ENCODE results near the gene REXO4.

Gene REXO4, protein sequence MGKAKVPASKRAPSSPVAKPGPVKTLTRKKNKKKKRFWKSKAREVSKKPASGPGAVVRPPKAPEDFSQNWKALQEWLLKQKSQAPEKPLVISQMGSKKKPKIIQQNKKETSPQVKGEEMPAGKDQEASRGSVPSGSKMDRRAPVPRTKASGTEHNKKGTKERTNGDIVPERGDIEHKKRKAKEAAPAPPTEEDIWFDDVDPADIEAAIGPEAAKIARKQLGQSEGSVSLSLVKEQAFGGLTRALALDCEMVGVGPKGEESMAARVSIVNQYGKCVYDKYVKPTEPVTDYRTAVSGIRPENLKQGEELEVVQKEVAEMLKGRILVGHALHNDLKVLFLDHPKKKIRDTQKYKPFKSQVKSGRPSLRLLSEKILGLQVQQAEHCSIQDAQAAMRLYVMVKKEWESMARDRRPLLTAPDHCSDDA

DNA sequence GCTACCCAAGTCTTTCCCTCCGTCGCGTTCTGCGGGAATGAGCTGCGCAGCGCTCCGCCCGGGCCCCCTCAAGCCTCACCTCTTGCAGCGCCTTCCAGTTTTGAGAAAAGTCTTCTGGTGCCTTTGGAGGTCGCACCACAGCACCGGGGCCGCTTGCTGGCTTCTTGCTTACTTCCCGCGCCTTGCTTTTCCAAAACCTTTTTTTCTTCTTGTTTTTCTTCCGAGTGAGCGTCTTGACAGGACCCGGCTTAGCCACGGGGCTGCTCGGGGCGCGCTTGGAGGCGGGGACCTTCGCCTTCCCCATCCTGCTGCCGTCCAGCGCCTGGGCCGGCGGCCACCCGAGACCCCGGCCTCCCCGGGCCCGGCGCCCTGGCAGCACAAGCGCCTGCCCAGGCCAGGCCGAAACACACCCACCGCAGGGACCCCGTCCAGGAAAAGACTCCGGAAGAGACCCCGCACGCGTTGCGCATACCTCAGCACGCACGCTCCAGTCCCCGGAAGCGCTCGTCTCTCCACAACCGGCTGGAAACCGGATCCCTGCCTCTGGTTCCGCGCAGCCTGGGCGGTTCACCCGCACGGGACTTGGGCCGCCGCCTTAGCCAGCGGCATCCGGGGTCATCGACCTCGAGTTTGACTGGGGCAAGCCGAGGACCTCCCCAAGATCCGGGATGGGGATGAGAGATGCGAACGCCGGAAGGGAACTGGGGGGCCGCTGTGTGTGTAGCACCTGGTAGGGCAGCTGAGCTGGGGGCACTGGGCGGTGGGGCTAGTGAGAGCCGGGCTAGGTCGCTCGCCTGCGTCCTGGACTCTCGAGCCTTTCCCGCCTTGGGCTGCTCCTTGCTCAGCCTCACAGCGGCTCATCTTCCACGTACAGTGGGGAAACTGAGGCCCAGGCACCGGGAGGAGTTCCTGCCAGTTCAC, at the start of gene REXO4:
Gene REXO4, minus strand, starts transcription at position 470 of the 921 bp plus-strand sequence. Its CDS starts 166 bp downstream, at position 304.
- no peak for DNase-seq (ENCODE audit: low read depth, low spot score)

DNA sequence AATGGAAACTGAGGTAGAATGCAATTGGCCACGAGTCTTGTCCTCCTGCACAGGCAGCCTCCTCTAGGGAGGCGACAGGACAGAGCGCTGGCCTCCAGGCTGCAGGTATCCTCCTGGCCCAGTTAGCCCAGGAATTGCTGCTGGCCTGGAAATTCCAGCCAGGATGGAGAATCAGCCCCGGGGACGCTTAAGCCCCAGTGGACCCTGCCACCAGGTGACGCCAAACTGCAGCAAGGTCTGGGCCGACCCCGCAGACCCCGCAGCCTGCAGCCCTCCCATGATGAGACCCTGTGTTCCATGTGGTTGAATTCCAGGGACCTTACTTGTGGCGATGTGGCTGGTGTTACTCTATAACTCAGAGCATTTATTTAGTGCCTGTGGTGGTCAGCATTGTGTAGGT, 49.3 kb upstream of the REXO4 start:
- no peak for DNase-seq (ENCODE audit: low read depth, low spot score)

DNA sequence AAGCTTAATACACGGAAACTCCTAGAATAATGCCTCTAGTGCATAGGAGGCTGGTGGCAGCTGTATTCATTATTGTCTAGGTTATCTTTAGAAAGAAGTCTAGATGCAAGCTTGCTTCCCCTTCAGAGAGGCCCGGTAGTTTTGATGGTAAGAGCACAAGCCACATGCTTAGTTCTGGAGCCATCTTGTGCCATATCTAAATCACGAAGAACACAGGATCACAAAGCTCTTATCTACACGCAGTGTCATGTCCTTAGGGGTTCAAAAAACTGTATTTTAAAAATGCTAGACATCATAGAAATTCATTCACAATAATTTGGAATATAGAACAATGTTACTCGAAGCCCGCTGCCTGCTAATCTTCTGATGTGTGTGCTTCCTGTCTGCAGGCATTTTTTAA, 48.2 kb upstream of the REXO4 start:
- no peak for DNase-seq (ENCODE audit: low read depth, low spot score)

DNA sequence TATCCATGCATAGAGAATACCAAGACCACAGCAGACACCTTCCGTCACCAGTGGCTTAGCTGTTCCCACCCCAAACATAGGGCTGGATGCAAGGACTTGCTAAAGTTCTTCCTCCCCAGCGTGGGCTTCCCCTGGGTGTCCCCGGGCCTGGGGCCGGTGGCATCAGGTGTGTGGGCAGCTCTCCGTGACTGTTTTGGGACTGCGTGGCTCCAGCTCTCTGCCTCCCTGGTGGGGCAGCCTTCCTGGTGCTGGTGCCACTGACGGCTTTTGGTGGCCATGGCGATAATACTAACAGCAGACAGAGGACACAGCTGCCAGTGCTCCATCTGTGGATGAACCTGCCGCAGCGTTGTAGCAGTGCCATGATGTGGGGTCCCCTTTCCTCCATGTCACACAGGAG, 46.8 kb upstream of the REXO4 start:
- DNase-seq (ENCODE audit: low read depth, low spot score), result no peak

DNA sequence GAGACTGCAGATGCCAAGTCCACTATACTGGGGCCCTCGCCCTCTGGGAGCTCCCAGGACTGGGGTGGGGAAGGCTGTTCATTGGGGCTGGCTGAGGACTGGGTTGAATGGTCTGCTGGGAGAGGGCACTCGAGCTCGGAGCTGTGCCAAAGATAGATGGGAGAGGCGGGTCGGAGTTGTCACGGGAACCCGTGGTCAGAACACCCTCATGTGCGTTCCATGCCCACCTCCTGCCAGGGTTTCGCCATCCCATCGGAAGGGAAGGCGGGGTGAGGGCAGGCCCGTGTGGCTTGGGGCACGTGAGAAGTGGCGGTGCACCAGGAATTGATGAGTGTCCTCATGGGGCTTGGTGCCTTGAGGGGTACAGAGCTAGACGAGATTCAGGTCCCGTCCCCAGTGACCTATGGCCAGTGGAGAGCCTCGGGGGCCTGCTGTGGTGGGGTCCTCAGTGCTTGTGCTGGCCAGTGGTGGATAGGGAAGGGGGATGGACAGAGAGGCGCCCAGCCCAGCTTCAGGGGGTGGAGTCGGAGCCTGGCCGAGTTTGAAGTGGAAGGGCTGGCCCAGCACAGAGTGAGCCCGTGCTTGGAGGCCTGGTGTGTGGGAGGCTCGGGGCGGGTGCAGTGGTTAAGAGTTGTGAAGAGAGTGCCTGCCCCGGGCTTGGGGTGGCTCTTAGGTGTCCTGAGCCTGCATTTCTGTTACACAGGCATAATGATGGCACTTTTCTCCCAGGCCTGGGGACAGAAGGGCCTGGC, 46.2 kb upstream of the REXO4 start:
- no peak for DNase-seq (ENCODE audit: low read depth, low spot score)

DNA sequence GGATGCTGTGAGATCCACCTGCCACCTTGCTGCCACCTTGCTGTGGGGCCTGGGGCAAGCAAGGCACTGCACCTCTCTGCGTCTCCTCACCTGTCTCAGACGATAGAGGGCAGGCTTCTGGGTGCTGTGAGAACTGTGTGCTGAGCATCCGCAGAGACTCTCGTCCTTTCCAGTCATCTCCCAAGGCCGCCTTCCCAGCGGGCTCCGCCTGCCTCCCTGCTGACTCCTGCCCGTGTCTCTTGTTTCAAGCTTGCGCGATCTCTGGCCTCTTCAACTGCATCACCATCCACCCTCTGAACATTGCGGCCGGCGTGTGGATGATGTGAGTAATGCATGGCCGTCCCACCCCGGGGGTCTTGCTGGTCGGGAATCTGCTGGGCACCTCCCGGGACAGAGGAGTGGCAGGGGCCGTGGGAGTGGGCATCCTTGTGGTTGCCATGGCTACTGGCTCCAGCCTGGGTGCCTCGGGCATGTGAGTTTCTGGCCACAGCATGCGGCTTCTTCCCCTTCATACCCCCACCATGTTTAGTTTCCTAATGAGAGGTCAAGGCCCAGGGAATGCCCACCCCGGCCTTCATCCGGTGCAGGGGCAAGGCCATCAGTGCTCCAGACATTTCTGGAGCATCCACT, 45.5 kb upstream of the REXO4 start:
- DNase-seq (ENCODE audit: low read depth, low spot score), result no peak

DNA sequence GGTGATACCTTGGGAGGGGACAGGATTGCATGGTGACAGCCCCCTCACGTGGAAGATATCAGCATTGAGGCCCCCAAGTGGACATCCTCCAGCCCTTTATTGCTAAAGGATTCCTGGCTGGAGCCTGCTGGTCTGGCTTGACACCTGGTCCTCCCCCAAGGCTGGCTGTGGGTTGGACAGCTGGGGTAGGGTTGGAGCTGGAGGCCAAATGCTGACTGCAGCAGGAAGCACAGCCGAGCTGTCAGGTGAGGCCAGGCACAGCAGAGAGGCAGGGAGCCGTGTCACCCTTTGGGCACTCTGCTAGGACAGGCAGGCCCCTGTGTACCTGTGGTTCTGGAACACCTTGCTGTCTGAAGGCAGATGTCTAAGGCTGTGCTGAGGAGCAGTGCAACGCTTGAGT, 44.2 kb upstream of the REXO4 start:
- no peak for DNase-seq (ENCODE audit: low read depth, low spot score)

DNA sequence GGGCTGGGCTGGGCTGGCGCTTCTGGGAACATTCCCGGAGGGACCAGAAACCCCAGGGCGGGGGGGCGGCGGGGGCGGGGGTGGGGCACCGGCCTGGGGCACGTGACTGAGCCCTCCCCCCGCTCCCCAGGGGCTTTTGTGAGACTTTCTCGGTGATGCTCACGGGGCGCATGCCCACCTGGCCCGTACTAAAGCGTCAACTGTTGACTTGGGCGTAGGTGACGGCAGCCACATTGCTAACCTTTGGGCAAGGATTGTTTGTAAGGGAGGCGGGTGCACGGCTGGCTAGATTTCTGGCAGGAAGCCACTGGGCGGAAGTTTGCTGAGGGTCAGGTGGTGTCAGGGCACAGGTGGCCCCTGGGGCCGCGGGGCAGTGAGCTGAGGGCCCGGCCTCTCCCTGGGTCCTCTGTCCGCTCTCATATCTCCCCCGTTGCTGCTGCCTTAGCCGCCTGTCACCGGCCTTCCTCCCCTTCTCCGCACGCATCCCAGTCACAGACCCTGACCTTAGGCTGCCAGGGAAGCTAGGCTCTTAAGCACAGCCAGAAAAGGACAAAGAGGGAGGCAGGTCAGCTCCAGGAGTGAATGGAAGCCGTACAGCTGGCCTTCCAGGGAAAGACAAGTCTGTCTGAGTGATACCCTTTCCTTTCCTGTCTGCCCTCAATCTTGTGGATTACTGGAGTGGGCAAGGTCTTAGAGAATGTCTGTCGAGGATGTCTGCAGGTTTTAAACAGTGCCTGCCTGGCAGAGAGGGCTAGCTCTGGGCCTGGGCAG, 42.8 kb upstream of the REXO4 start:
- no peak for DNase-seq (ENCODE audit: low read depth, low spot score)

DNA sequence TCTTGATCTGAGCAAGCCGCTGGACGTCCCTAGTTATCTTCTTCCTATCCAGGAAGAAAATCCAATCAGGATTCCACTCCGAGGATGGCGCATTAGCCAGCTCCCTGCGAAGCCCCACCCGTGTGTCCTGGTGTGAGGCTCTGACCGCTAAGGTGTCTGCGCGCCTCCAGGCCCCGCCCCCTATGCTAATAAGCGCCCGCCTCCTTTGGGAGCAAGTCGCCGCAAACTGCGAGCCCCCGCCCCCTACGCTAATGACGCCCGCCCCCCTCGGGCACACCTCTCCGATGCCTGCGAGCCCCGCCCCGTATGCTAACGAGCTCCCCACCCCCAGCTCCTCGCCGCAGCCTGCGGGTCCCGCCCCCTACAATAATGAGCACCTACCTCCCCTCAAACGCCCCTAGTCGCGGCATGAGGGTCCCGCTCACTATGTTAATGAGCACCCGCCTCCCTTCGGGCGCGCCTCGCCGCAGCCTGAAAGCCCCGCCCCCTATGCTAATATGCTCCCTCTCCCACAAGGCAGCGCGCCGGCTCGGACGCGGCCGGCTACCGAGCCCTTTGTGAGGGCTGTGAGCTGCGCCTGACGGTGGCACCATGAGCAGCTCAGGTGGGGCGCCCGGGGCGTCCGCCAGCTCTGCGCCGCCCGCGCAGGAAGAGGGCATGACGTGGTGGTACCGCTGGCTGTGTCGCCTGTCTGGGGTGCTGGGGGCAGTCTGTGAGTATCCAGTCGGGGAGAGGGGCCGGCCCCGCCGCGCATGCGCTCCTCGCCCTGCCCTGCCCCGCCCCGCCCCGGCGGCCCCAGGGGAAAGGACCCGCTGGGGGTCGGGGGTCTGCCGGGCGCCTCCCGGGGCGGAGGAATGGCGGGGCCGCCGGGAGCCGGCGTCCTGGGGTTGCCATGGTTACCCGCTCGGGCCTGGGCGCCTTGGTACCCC, 41.9 kb upstream of the REXO4 start, which contains the start of gene CACFD1:
Gene CACFD1, plus strand, starts transcription at position 503 of the 929 bp plus-strand sequence. Its CDS starts 89 bp downstream, at position 592.
- DNase-seq (ENCODE audit: low read depth, low spot score), result peak; percentile 81

DNA sequence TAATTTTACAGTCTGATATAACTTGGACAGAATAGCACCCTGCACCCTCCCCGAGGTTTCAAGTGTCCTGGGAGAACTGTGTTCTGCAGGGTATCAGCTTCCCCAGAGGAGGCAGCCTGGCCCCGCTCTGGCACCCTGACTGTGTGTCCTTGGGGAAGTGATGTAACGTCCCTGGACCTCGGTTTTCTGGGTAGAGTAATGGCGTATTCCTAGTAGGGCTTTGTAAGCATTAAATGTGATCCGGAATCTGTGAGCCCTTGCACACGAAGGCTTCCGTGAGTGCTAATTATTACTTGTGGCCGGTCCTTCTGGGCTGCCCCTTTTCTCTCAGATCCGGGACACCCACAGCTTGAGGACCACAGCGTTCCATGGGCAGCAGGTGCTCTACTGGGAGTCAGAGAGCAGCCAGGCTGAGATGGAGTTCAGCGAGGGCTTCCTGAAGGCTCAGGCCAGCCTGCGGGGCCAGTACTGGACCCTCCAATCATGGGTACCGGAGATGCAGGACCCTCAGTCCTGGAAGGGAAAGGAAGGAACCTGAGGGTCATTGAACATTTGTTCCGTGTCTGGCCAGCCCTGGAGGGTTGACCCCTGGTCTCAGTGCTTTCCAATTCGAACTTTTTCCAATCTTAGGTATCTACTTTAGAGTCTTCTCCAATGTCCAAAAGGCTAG, 41.0 kb upstream of the REXO4 start:
- DNase-seq (ENCODE audit: low read depth, low spot score), result no peak

DNA sequence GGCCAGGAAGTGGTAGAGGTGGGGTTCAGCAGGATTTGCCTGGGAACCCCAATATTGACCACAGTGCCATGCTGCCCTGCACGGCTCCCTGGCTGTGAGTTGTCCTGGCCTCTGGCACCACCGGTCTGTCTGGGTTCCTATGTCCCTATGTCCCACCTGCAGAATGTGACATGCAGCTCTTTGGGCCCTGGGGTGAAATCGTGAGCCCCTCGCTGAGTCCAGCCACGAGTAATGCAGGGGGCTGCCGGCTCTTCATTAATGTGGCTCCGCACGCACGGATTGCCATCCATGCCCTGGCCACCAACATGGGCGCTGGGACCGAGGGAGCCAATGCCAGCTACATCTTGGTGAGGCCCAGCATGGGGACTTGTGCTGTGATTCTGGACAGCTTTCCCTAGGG, 39.9 kb upstream of the REXO4 start:
- DNase-seq (ENCODE audit: low read depth, low spot score), result no peak

DNA sequence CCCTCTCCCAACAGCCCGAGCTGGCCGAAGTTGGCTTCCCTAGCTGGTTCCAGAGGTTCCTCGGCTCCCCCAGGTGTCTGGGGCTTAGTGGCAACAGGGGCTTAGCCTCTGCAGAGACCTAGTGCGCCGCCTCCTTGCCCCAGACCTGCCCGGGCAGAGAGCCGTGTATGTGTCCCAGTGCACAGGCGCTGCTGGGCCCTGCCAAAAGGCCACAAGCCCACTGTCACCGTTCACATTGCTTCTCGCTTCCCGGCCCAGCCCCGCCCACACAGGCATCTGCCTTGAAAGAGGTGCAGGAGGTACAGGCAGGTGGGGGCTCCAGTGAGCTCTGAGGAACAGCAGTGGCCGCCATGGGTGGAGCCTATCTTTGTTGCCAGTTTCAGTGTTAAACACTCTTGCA, 39.4 kb upstream of the REXO4 start:
- DNase-seq (ENCODE audit: low read depth, low spot score), result no peak

DNA sequence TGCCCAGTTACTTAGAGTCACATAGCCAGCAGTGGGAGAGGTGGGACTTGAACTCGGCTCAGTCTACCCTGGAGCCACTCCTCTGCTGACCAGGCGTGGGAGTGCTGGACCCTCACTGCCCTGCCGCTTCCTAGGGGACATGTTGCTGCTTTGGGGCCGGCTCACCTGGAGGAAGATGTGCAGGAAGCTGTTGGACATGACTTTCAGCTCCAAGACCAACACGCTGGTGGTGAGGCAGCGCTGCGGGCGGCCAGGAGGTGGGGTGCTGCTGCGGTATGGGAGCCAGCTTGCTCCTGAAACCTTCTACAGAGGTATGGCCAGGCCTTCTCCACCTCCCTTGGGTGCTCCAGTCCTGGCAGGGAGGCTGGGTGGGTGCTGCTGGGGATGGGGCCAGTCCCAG, 38.6 kb upstream of the REXO4 start:
- DNase-seq (ENCODE audit: low read depth, low spot score), result no peak

DNA sequence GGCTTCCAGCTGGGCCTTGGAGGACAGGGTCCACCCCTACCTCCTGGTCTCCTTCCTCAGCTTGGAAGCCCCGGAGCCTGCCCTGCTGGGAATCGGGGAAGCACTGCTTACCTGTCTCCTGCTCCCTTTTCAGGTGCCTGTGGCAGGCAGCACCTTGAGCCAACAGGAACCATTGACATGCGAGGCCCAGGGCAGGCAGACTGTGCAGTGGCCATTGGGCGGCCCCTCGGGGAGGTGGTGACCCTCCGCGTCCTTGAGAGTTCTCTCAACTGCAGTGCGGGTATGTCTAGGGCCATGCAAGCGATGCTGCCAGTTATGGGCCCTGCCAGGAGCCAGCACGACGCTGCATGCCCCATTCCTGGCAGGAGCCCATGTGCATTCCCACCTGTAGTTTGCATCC, 38.1 kb upstream of the REXO4 start:
- DNase-seq (ENCODE audit: low read depth, low spot score), result no peak

DNA sequence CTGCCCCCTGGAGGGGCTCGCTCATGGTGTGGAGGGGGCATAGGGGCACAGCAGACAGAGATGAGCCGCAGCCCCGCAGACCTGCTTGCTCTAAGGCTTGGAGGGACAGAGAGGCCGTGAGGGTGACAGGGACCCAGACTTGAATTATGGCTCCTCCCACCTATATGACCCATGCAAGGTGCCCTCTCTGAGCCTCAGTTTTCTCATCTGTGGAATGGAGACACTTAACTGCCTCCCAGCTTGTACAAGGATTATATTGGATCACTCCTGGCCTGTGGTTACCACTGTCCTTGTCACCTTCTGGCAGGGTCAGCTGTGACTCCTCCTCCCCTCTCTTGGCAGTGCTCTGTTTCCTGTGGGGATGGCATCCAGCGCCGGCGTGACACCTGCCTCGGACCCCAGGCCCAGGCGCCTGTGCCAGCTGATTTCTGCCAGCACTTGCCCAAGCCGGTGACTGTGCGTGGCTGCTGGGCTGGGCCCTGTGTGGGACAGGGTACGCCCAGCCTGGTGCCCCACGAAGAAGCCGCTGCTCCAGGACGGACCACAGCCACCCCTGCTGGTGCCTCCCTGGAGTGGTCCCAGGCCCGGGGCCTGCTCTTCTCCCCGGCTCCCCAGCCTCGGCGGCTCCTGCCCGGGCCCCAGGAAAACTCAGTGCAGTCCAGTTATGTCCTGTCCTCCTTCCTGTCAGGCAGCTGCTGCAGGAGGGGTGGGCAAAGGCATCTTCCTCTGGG, 37.3 kb upstream of the REXO4 start:
- DNase-seq (ENCODE audit: low read depth, low spot score), result no peak

DNA sequence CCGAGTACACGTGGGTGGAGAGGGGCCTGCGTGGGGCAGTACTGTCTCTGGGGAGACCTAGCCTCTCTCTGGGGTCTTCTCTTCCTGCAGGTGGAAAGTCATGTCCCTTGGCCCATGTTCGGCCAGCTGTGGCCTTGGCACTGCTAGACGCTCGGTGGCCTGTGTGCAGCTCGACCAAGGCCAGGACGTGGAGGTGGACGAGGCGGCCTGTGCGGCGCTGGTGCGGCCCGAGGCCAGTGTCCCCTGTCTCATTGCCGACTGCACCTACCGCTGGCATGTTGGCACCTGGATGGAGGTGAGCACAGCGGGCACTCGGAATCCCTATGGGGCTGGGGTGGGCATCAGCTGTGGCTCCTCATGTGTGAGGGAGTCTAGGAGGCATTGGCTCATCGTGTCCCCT, 36.5 kb upstream of the REXO4 start:
- no peak for DNase-seq (ENCODE audit: low read depth, low spot score)

DNA sequence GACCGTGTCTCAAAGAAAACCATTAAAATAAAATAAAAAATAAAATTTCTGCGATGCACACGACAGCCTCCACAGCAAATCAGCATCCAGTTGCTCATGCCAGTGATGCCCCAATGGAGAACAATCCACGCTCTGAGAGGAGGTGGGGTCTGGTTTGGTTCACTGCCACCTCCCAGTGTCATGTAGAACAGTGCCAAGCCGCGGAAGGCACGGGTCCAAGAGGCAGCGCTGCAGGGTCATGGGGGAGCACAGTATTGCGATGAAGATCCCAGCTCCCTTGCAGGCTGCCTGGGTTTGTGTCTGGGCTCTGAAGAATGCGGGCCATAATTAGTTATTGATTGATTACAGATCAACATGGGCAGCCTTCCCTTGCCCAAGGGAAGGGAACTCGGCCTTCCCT, 35.8 kb upstream of the REXO4 start:
- no peak for DNase-seq (ENCODE audit: low read depth, low spot score)

DNA sequence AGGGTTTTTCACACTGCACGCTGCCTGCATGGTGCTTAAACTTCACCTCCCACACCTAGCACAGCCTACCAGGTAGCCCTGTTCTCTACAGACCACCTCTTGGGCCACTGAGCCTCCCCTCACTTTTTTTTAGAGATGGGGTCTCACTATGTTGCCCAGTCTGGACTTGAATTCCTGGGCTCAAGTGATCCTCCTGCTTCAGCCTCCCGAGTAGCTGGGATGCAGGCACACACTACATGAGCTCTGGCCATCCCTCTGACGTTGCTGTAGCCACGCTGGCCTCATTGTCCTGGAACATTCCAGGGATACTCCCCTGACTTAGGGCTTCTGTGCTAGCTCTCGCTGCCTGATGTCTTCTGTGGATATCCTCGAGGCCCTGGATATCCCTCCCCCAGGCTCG, 34.8 kb upstream of the REXO4 start:
- DNase-seq (ENCODE audit: low read depth, low spot score), result no peak
